Activated CD8-positive, alpha-beta T cell treated with anti-CD3 and anti-CD28 coated beads for 36 hours (primary cell): ENCODE measurements around the gene EDEM1. TPM values are rescaled to one million over a fixed set of nuclear protein-coding genes. Genes with fewer than 3 reads are reported as not detected.
"Not testable (repeated sequence)": the region's sequence is repeated elsewhere in the genome, so short reads cannot be mapped to it uniquely, and the experiment has no call there.

Experiments
- ATAC-seq: fragments of 200-7000 bp; cut with Tn5 transposase; one replicate; pipeline ENCODE4 v1.10.0; 2021; ENCODE audit warnings: mild to moderate bottlenecking, moderate library complexity
- CTCF ChIA-PET: fragments of 350-600 bp; sonication (Branson Sonifier 250); formaldehyde crosslinking; loops from one replicate; lab custom pipeline; 2021; ENCODE audit warnings: antibody characterized with exemption; lab: Charles Lee
- POLR2A ChIA-PET: fragments of 350-600 bp; sonication (Branson Sonifier 250); formaldehyde crosslinking; loops from one replicate; lab custom pipeline; 2021; ENCODE audit warnings: antibody characterized with exemption; lab: Charles Lee
- DNase-seq: peaks from one replicate; pipeline ENCODE4 v3.0.0-alpha.2; 2020
- H3K27ac Mint-ChIP-seq: one replicate; pipeline ENCODE4 v1.8.0; 2021; ENCODE audit warnings: mild to moderate bottlenecking, mixed read lengths
- H3K27me3 Mint-ChIP-seq: one replicate; pipeline ENCODE4 v1.8.0; 2021; ENCODE audit warnings: mixed read lengths
- H3K36me3 Mint-ChIP-seq: one replicate; pipeline ENCODE4 v1.8.0; 2021; ENCODE audit warnings: low read depth, mixed read lengths
- H3K4me1 Mint-ChIP-seq: one replicate; pipeline ENCODE4 v1.8.0; 2021; ENCODE audit warnings: low read depth, mixed read lengths
- H3K4me3 Mint-ChIP-seq: one replicate; pipeline ENCODE4 v1.8.0; 2021; ENCODE audit warnings: mild to moderate bottlenecking, moderate library complexity, mixed read lengths
- H3K9me3 Mint-ChIP-seq: one replicate; pipeline ENCODE4 v1.8.0; 2021; ENCODE audit warnings: mixed read lengths
- intact Hi-C: fragments of 100-400 bp; cut with micrococcal nuclease; formaldehyde crosslinking; loops from one replicate; pipeline ENCODE4 v1.10.0; 2022
- total RNA-seq, 2 experiments: library from RNA; stranded (reverse); gene quantifications; one replicate each; pipeline ENCODE4 v1.2.3, GENCODE V29; 2021
- TF ChIP-seq, protein P1 (sequence below): fragments of 200-600 bp; IDR thresholded peaks from one replicate; pipeline ENCODE4 v1.8.0; 2022; ENCODE audit warnings: antibody characterized with exemption, mild to moderate bottlenecking

EDEM1 gene
- total RNA-seq, 2 experiments from 2014 or later: 156 to 159 TPM

- H3K27me3 Mint-ChIP-seq: no peaks in the 10 kb centered on the region
- intact Hi-C loops: no loop called here
- no peak overlapping the region for H3K4me3 Mint-ChIP-seq
- POLR2A ChIA-PET: no interaction called here
- CTCF ChIA-PET: no interaction called here
- H3K4me1 Mint-ChIP-seq: peaks cover 55% of the 10 kb centered on the region
- ATAC-seq (no peak), DNase-seq (no peak)
- peaks cover 12% of the 10 kb centered on the region for H3K9me3 Mint-ChIP-seq
- no peak overlapping the region for H3K27ac Mint-ChIP-seq
- TF ChIP-seq, protein P1, sequence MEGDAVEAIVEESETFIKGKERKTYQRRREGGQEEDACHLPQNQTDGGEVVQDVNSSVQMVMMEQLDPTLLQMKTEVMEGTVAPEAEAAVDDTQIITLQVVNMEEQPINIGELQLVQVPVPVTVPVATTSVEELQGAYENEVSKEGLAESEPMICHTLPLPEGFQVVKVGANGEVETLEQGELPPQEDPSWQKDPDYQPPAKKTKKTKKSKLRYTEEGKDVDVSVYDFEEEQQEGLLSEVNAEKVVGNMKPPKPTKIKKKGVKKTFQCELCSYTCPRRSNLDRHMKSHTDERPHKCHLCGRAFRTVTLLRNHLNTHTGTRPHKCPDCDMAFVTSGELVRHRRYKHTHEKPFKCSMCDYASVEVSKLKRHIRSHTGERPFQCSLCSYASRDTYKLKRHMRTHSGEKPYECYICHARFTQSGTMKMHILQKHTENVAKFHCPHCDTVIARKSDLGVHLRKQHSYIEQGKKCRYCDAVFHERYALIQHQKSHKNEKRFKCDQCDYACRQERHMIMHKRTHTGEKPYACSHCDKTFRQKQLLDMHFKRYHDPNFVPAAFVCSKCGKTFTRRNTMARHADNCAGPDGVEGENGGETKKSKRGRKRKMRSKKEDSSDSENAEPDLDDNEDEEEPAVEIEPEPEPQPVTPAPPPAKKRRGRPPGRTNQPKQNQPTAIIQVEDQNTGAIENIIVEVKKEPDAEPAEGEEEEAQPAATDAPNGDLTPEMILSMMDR: no peak
- peaks cover 57% of the 10 kb centered on the region for H3K36me3 Mint-ChIP-seq
Measured at GRCh38 chr3:5141760-5142159, 45.7 kb upstream of the EDEM1 start.

DNA sequence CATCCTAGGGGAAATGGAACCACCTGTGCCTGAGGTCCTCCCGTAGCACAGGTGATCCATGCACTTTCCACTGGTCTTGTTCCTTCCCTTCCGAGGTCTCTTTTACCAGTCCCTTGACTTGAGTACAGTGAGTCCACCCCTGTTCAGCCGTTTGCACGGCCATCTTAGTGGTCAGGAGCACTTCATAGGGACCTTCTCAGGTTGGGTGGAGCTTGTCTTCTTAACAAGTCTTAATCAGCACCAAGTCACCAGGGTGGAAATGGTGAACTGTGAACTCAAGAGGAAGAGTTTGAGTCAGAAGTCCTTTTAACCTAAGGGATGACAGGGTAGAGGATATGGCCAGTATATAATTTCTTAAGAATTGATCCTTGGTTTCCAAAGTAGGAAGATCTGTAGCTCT lies 44.0 kb upstream of the EDEM1 start:
- TF ChIP-seq, protein P1: no peak
- Mint-ChIP-seq H3K9me3 (peaks cover 20% of the 10 kb centered on the region), H3K27ac (no peak overlapping the region), H3K4me1 (peaks cover 56% of the 10 kb centered on the region), H3K27me3 (no peaks in the 10 kb centered on the region), H3K4me3 (no peak overlapping the region), H3K36me3 (peaks cover 73% of the 10 kb centered on the region)
- CTCF ChIA-PET: interaction anchor here (1.2 kb wide), 1 partner anchor 11 kb away, joined by 3 read pairs; no protein-coding TSS in a partner anchor
- no peak for ATAC-seq
- intact Hi-C loops: no loop called here
- no peak for DNase-seq
- POLR2A ChIA-PET: interaction anchor here (0.8 kb wide), 1 partner anchor 22 kb away, joined by 3 read pairs; no protein-coding TSS in a partner anchor

GRCh38 chr3:5144316-5144994 lies 43.1 kb upstream of the EDEM1 start:
- Mint-ChIP-seq H3K9me3 (peaks cover 20% of the 10 kb centered on the region), H3K27me3 (no peaks in the 10 kb centered on the region), H3K27ac (no peak overlapping the region), H3K4me1 (peaks cover 59% of the 10 kb centered on the region), H3K36me3 (peaks cover 81% of the 10 kb centered on the region), H3K4me3 (no peak overlapping the region)
- ATAC-seq: no peak
- intact Hi-C loops: no loop called here
- TF ChIP-seq, protein P1: no peak
- POLR2A ChIA-PET: no interaction called here
- CTCF ChIA-PET: interaction anchor here (1.0 to 1.2 kb wide), 2 partner anchors 8 to 10 kb away, joined by 3 to 5 read pairs; no protein-coding TSS in a partner anchor
- no peak for DNase-seq

GRCh38 chr3:5145120-5145519 lies 42.4 kb upstream of the EDEM1 start:
- ChIA-PET POLR2A (no interaction called here), CTCF (interaction anchor here (1.0 kb wide), 1 partner anchor 9 kb away, joined by 5 read pairs; no protein-coding TSS in a partner anchor)
- H3K4me1 Mint-ChIP-seq: peaks cover 58% of the 10 kb centered on the region

DNA sequence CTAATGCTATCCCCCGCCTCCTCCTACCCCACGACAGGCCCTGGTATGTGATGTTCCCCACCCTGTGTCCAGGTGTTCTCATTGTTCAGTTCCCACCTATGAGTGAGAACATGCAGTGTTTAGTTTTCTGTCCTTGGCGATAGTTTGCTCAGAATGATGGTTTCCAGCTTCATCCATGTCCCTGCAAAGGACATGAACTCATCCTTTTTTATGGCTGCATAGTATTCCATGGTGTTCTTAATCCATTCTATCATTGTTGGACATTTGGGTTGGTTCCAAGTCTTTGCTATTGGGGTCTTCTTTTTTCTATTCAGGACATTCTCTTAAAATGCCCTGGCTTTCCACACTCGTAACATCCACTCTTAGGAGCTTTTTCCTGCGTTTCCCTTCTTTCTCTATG lies 40.4 kb upstream of the EDEM1 start:
- H3K36me3 Mint-ChIP-seq: peaks cover 77% of the 10 kb centered on the region
- H3K27me3 Mint-ChIP-seq, POLR2A ChIA-PET, H3K27ac Mint-ChIP-seq, H3K4me3 Mint-ChIP-seq, DNase-seq, intact Hi-C loops, ATAC-seq: not testable (repeated sequence)
- peaks cover 53% of the 10 kb centered on the region for H3K4me1 Mint-ChIP-seq
- peaks cover 20% of the 10 kb centered on the region for H3K9me3 Mint-ChIP-seq
- CTCF ChIA-PET: interaction anchor here (1.5 kb wide), 1 partner anchor 435 kb away, joined by 4 read pairs; no protein-coding TSS in a partner anchor

More at GRCh38 chr3:5145120-5145519, 42.4 kb upstream of the EDEM1 start:
- Mint-ChIP-seq H3K27ac (no peak overlapping the region), H3K9me3 (peaks cover 20% of the 10 kb centered on the region), H3K4me3 (no peak overlapping the region), H3K27me3 (no peaks in the 10 kb centered on the region), H3K36me3 (peaks cover 86% of the 10 kb centered on the region)
- TF ChIP-seq, protein P1: no peak
- no peak for DNase-seq
- no peak for ATAC-seq
- intact Hi-C loops: no loop called here
